Spleen (tissue), 11 donors: ENCODE results near the gene TANGO6. TPM values are rescaled to one million over a fixed set of nuclear protein-coding genes. Genes with fewer than 3 reads are reported as not detected.

ENCODE experiments used
- DNase-seq: peaks from one replicate; pipeline ENCODE4 v3.0.0-alpha.2; 2020
- H3K27ac ChIP-seq, 8 donors: fragments of 200-600 bp; sonication (generic) in 7 of 8; 1 replicate in 4 of 8; 2 replicates in 4 of 8; pipeline versions ENCODE4 v1.5.0 to v1.8.0; 2016 to 2021; ENCODE audit warnings: inconsistent platforms in 4 of 8, mild to moderate bottlenecking in 4 of 8, moderate library complexity in 1 of 8
- H3K27me3 ChIP-seq, 7 donors: fragments of 200-600 bp; sonication (generic) in 6 of 7; replicated peaks in 1 of 7; 1 replicate in 4 of 7; 2 replicates in 3 of 7; pipeline versions ENCODE4 v1.5.0 to v1.8.0; 2016 to 2021; ENCODE audit warnings: inconsistent platforms in 3 of 7, mild to moderate bottlenecking in 1 of 7
- H3K36me3 ChIP-seq, 6 donors: fragments of 200-600 bp; sonication (generic) in 5 of 6; 1 replicate in 4 of 6; 2 replicates in 2 of 6; pipeline versions ENCODE4 v1.5.0 to v1.8.0; 2016 to 2021; ENCODE audit warnings: inconsistent platforms in 2 of 6
- H3K4me1 ChIP-seq, 6 donors: fragments of 200-600 bp; sonication (generic) in 5 of 6; 1 replicate in 3 of 6; 2 replicates in 3 of 6; pipeline versions ENCODE4 v1.5.0 to v1.8.0; 2016 to 2021; ENCODE audit warnings: inconsistent platforms in 3 of 6
- H3K4me3 ChIP-seq, 8 donors: fragments of 200-600 bp; sonication (generic) in 7 of 8; 1 replicate in 4 of 8; 2 replicates in 4 of 8; pipeline versions ENCODE4 v1.5.0 to v1.8.0; 2016 to 2021; ENCODE audit warnings: inconsistent platforms in 4 of 8, mild to moderate bottlenecking in 4 of 8, moderate library complexity in 2 of 8
- H3K9me3 ChIP-seq, 8 donors: fragments of 200-600 bp; sonication (generic) in 7 of 8; 1 replicate in 4 of 8; 2 replicates in 4 of 8; pipeline versions ENCODE4 v1.5.0 to v1.8.0; 2016 to 2021; ENCODE audit warnings: inconsistent platforms in 4 of 8
- CTCF ChIP-seq, 11 experiments: fragments of 200-600 bp in 7 of 11; fragments of 450-650 bp in 4 of 11; sonication (generic) in 4 of 11; IDR thresholded peaks in 8 of 11; conservative IDR thresholded peaks in 3 of 11; 1 replicate in 7 of 11; 2 replicates in 4 of 11; pipeline versions ENCODE4 v1.4.0 to v1.8.0; 2016 to 2021; ENCODE audit warnings: antibody characterized with exemption in 11 of 11, inconsistent platforms in 4 of 11, mild to moderate bottlenecking in 1 of 11
- POLR2A ChIP-seq, 3 donors: fragments of 450-650 bp; IDR thresholded peaks; one replicate each; pipeline ENCODE4 v1.5.1; 2017; ENCODE audit warnings: antibody characterized with exemption in 3 of 3, mild to moderate bottlenecking in 1 of 3
- POLR2AphosphoS5 ChIP-seq, 3 donors: sonication (generic); formaldehyde crosslinking; IDR thresholded peaks; one replicate each; pipeline ENCODE4 v1.5.1; 2017; ENCODE audit warnings: antibody characterized with exemption in 3 of 3
- WGBS, 5 donors: extraction: QIAGEN DNeasy Blood & Tissue Kit in 3 of 5; methylation state at CpG; one replicate each; pipeline versions ENCODE4 v1.1.5 to v1.1.7; 2013 to 2018; 5-methylcytosine and 5-hydroxymethylcytosine counted together
- intact Hi-C: fragments of 100-400 bp; cut with DNase I; formaldehyde crosslinking; loops from one replicate; pipeline ENCODE4 v1.15.0; 2023; ENCODE audit warnings: low total_unique reads
- polyA plus RNA-seq, 3 donors: library from polyadenylated mRNA; stranded (reverse); fragments of 200-250 nt; gene quantifications; one replicate each; pipeline ENCODE4 v1.2.1, GENCODE V29; 2013
- total RNA-seq, 7 donors: library from RNA; depleted of rRNA in 3 of 7; stranded (reverse); fragments of >200 nt in 3 of 7; fragmentation: NEBNext Ultra II Directional in 4 of 7; extraction: Animal tissue kit (Norgen Biotek cat#: 25700) in 4 of 7; gene quantifications; one replicate each; pipeline versions ENCODE4 v1.1.0 to v1.2.1, GENCODE V29; 2016 to 2021
- donor health status: healthy with polysubstance abuse.
- donor health status: DM: no; HTN: no; CAD: no; lungs with moderate emphysema.
- donor health status: DM: no; HTN: no; CAD: no.
- donor health status: Bipolar disorder and iron deficiency.
- donor health status: healthy.
- donor health status: DM: no; HTN: no; CAD: no.
- donor health status: DM: yes; HTN: yes; CAD: no.

The TANGO6 gene
- total and polyA plus RNA-seq, 10 donors: 1.9 to 35.2 (median 23.0) TPM

DNA sequence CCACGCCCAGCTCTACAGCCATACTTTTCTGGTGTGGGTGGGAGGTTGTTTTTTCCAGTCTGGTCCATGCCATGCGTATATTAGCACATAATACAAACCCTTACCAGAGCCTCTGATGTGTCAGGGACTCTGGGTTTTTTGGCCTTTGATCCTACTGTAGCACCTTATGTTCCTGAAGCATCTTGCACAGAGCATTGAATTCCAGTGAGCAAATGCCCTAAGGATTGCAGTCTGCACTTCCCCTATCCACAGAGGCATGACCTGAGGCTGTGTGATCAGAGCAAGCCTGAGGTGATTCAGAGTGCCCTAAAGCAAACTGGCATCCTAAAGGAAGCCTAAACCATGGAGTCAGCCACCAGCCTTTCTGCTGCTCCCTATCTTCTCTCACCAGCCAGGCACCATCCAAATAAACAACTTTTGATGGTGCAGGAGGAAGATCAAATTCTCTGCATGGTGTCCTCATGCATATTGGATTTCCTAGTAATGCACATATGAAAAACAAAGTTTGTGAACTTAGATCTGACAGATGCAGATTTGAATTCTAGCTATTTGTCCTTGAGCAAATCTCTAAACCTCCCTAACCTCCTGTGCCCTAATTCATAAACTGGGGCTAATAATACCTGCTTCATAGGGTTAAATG lies 220.9 kb downstream of the TANGO6 start:
- no peak overlapping the region for H3K4me3 ChIP-seq
- TF ChIP-seq CTCF (IDR thresholded peaks at IDR 0.05 in 8 of 11, conservative IDR thresholded peaks at IDR 0.05 in 3 of 11) (no peak), POLR2A (IDR thresholded peaks at IDR 0.05) (no peak), POLR2AphosphoS5 (IDR thresholded peaks at IDR 0.05) (no peak)
- WGBS, 5 donors: 94 to 100% (median 100%) methylated on average over 2 of the region's 2 CpGs
- no peak for DNase-seq
- intact Hi-C loops: no loop called here
- H3K4me1 ChIP-seq: no peaks in the 10 kb centered on the region
- H3K36me3 ChIP-seq: peaks cover 0 to 45% (median 0%) of the 10 kb centered on the region in 6 donors
- no peaks in the 10 kb centered on the region for H3K27me3 ChIP-seq
- no peak overlapping the region for H3K27ac ChIP-seq
- H3K9me3 ChIP-seq: no peaks in the 10 kb centered on the region

DNA sequence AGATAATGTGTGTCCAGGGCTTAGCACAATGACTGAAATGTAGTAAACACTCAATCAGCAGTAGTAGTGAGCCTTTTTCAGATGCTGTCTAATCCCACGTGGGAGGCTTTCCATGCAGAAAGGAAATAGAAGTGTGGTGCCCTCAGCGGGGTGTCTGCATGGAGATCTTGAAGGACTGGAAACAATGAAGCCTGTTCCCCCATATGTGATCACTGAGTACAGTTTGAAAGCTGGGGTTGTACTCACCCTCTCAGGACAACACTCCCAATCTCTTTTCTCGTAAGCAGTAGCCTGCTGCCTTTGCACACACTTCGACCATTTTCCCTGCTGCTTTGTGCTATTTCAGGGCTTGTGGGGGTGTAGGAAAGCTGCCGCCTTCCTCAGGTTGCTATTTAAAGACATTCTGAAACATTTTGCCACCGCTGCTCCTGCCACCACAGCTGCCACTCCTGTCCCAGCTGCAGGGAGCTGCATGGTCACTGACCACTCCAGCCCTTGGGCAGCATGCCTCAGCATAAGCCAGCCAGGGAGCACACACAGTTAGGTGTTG lies 221.5 kb downstream of the TANGO6 start:
- Histone ChIP-seq H3K27me3 (no peaks in the 10 kb centered on the region), H3K9me3 (no peaks in the 10 kb centered on the region), H3K4me1 (no peaks in the 10 kb centered on the region), H3K36me3 (peaks cover 0 to 46% (median 0%) of the 10 kb centered on the region in 6 donors), H3K27ac (no peak overlapping the region), H3K4me3 (no peak overlapping the region)
- intact Hi-C loops: no loop called here
- WGBS, 5 donors: 60 to 78% (median 75%) methylated on average over 6 of the region's 6 CpGs
- DNase-seq: no peak
- TF ChIP-seq CTCF (IDR thresholded peaks at IDR 0.05 in 8 of 11, conservative IDR thresholded peaks at IDR 0.05 in 3 of 11): no peak
- TF ChIP-seq POLR2A (IDR thresholded peaks at IDR 0.05): no peak
- TF ChIP-seq POLR2AphosphoS5 (IDR thresholded peaks at IDR 0.05): no peak

GRCh38 chr16:69069504-69069903 lies 226.2 kb downstream of the TANGO6 start:
- Histone ChIP-seq H3K27ac (no peak overlapping the region), H3K4me1 (no peaks in the 10 kb centered on the region), H3K27me3 (no peaks in the 10 kb centered on the region), H3K4me3 (no peak overlapping the region), H3K36me3 (peaks cover 0 to 27% (median 0%) of the 10 kb centered on the region in 6 donors), H3K9me3 (no peaks in the 10 kb centered on the region)
- WGBS, 5 donors: 96 to 100% (median 97%) methylated on average over 5 of the region's 5 CpGs
- DNase-seq: no peak
- intact Hi-C loops: no loop called here
- no peak for TF ChIP-seq POLR2A (IDR thresholded peaks at IDR 0.05)
- no peak for TF ChIP-seq CTCF (IDR thresholded peaks at IDR 0.05 in 8 of 11, conservative IDR thresholded peaks at IDR 0.05 in 3 of 11)
- TF ChIP-seq POLR2AphosphoS5 (IDR thresholded peaks at IDR 0.05): no peak

GRCh38 chr16:69071036-69071435 lies 227.7 kb downstream of the TANGO6 start:
- WGBS, 5 donors: 76 to 83% (median 80%) methylated on average over 3 of the region's 3 CpGs
- H3K27ac ChIP-seq: no peak overlapping the region
- no peak for DNase-seq
- peaks cover 0 to 24% (median 0%) of the 10 kb centered on the region in 6 donors for H3K36me3 ChIP-seq
- TF ChIP-seq CTCF (IDR thresholded peaks at IDR 0.05 in 8 of 11, conservative IDR thresholded peaks at IDR 0.05 in 3 of 11) (no peak), POLR2AphosphoS5 (IDR thresholded peaks at IDR 0.05) (no peak), POLR2A (IDR thresholded peaks at IDR 0.05) (no peak)
- no peaks in the 10 kb centered on the region for H3K4me1 ChIP-seq
- H3K9me3 ChIP-seq: no peaks in the 10 kb centered on the region
- no peak overlapping the region for H3K4me3 ChIP-seq
- intact Hi-C loops: no loop called here
- H3K27me3 ChIP-seq: no peaks in the 10 kb centered on the region
